ENCODE measurements around the gene CALB2. TPM values are rescaled to one million over a fixed set of nuclear protein-coding genes. Genes with fewer than 3 reads are reported as not detected.
A peak's percentile ranks its signal among the peaks of the same experiment; 100 is the strongest.

Gene CALB2
- total RNA-seq, 2 donors from 2014 or later = 0.99 to 3.1 TPM

DNA sequence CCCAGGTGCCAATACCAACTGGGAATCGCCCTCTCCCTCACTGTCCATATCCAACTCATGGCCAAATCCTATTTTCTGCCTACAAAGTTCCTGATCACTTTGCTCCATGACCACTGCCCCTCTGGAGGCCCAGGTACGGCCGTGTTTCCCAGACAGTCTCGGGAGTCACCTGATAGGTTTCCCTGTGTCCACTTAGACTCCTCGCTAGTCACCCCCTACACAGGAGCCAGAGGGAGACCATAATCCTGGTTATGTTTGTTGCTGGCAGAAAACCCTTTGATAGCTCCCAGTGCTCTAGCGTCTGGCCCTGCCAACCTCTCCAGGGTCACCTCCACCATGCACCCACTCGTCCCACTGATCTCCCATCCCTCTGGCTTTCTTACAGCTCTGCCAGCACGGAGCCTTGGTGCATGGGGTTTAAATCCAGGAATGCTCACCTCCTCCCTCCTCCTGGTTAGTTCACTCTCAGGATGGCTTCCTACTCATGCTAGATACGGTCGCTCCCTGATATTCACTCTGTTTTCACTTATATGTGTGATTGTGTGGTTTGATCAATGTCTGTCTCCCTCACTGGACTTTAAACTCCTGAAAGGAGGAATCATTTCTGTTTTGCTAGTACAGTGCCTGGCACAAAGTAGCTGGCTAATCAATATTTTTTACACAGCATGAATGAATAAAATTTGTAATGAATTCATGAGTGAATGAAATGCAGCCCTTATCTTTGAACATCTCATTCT lies 7.5 kb upstream of the CALB2 start:
- intact Hi-C loops (cut with DNase I) = no loop called here
- Histone ChIP-seq H3K27ac (no peak overlapping the region), H3K9me3 (no peaks in the 10 kb centered on the region), H3K36me3 (replicated peaks in 1 of 2; ENCODE audit: insufficient read depth in 1 of 2, low read depth in 2 of 2) (no peaks in the 10 kb centered on the region), H3K4me3 (no peak overlapping the region), H3K27me3 (no peaks in the 10 kb centered on the region), H3K4me1 (no peaks in the 10 kb centered on the region)
- no peak for DNase-seq
- no peak for ATAC-seq
- TF ChIP-seq POLR2A (IDR thresholded peaks at IDR 0.05) = no peak
- TF ChIP-seq, protein P1, sequence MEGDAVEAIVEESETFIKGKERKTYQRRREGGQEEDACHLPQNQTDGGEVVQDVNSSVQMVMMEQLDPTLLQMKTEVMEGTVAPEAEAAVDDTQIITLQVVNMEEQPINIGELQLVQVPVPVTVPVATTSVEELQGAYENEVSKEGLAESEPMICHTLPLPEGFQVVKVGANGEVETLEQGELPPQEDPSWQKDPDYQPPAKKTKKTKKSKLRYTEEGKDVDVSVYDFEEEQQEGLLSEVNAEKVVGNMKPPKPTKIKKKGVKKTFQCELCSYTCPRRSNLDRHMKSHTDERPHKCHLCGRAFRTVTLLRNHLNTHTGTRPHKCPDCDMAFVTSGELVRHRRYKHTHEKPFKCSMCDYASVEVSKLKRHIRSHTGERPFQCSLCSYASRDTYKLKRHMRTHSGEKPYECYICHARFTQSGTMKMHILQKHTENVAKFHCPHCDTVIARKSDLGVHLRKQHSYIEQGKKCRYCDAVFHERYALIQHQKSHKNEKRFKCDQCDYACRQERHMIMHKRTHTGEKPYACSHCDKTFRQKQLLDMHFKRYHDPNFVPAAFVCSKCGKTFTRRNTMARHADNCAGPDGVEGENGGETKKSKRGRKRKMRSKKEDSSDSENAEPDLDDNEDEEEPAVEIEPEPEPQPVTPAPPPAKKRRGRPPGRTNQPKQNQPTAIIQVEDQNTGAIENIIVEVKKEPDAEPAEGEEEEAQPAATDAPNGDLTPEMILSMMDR (IDR thresholded peaks at IDR 0.05) = no peak
- 39 to 40% methylated on average over 10 of the region's 10 CpGs for WGBS, 2 donors

DNA sequence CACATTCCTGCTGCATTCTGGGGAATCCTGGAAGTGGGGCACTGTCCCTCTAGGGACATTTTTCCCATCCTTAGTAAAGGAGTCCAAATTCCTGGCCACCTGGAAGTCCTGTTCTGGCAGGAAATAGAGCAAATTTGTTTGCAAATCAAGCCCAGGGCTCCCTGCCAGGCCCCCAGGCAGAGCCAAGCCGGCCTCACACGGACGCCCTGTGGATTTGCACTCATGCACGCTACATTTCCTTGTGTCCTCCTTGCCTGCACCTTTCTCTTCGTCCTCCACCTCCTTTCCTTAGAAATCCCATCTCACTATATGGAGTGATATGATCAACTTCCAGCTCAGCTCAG lies 7.0 kb upstream of the CALB2 start:
- H3K4me1 ChIP-seq = no peaks in the 10 kb centered on the region
- intact Hi-C loops (cut with DNase I) = no loop called here
- no peak overlapping the region for H3K4me3 ChIP-seq
- TF ChIP-seq POLR2A (IDR thresholded peaks at IDR 0.05) = no peak
- TF ChIP-seq, protein P1 (IDR thresholded peaks at IDR 0.05) = no peak
- H3K9me3 ChIP-seq = no peaks in the 10 kb centered on the region
- H3K27ac ChIP-seq = no peak overlapping the region
- WGBS, 2 donors = 13 to 14% methylated on average over 4 to 5 of the region's 5 CpGs
- peak; percentile 8 to 40 (median 22) for DNase-seq
- no peaks in the 10 kb centered on the region for H3K36me3 ChIP-seq (replicated peaks in 1 of 2; ENCODE audit: insufficient read depth in 1 of 2, low read depth in 2 of 2)
- peak; percentile 48 for ATAC-seq
- no peaks in the 10 kb centered on the region for H3K27me3 ChIP-seq

DNA sequence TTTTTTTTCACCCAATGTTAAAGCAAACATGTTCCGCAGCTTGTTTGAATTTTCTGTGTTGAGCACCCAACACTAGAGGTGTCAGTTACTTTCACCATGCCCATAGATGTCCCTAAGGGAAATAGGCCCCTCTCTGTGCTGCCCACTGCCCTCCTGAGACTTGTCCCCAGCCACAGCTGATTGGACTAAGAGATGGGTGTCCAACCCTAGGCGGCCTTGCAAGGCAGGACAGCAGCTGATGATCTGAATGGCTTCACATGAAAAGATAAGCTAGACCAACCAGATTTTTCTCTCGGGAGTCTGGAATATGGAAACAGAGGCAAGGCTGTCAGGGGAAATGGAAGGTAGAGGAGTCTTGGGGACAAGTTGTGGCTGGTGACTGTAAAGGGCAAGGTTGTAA lies 6.1 kb upstream of the CALB2 start:
- WGBS, 2 donors = 77 to 79% methylated on average over 3 of the region's 3 CpGs
- Histone ChIP-seq H3K27me3 (no peaks in the 10 kb centered on the region), H3K36me3 (replicated peaks in 1 of 2; ENCODE audit: insufficient read depth in 1 of 2, low read depth in 2 of 2) (no peaks in the 10 kb centered on the region), H3K4me3 (no peak overlapping the region), H3K27ac (no peak overlapping the region), H3K4me1 (peaks cover under 1% of the 10 kb centered on the region), H3K9me3 (no peaks in the 10 kb centered on the region)
- TF ChIP-seq, protein P1 (IDR thresholded peaks at IDR 0.05) = no peak
- TF ChIP-seq POLR2A (IDR thresholded peaks at IDR 0.05) = no peak
- DNase-seq (no peak), ATAC-seq (no peak)
- intact Hi-C loops (cut with DNase I) = no loop called here

DNA sequence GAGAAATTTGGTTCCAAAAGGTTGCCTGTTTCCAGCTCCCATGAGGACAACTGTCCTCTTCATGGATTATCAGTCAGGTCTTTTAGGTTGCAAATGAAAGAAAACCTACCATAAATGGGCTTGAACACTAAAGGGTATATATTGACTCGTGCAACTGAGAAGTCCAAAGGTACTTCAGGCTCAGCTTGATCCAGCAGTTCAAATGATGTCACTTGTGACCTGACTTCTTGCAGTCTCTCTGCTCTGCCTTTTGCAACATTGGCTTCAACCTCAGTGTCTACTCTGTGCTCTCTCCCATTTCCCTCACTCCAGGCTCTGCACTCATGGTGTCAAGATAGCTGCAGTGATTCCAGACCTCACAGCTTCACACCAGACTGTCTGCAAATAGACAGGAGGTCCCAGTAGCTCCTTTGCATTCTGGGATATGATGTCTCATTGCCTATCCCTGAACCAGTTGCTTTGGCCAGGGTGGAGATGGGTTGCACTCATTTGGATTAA lies 5.5 kb upstream of the CALB2 start:
- intact Hi-C loops (cut with DNase I) = no loop called here

More for the DNA sequence above, 5.5 kb upstream of the CALB2 start:
- Histone ChIP-seq H3K4me3 (no peak overlapping the region), H3K9me3 (no peaks in the 10 kb centered on the region), H3K36me3 (replicated peaks in 1 of 2; ENCODE audit: insufficient read depth in 1 of 2, low read depth in 2 of 2) (no peaks in the 10 kb centered on the region), H3K27ac (no peak overlapping the region), H3K4me1 (peaks cover 6% of the 10 kb centered on the region), H3K27me3 (no peaks in the 10 kb centered on the region)
- no peak for DNase-seq
- ATAC-seq = no peak
- 56 to 71% methylated on average over 1 of the region's 1 CpG for WGBS, 2 donors
- TF ChIP-seq, protein P1 (IDR thresholded peaks at IDR 0.05) = no peak
- TF ChIP-seq POLR2A (IDR thresholded peaks at IDR 0.05) = no peak

Data from body of pancreas (tissue), 4 donors.